Neural cell (in vitro differentiated cells): ENCODE measurements around the gene GRK3. TPM values are rescaled to one million over a fixed set of nuclear protein-coding genes. Genes with fewer than 3 reads are reported as not detected.

Source experiments
- H2AFZ ChIP-seq: fragments of 200-600, 300-800 bp; sonication (generic), shearing (Covaris generic); 2 replicates; pipeline ENCODE4 v1.6.0; 2014; ENCODE audit warnings: low read depth, mild to moderate bottlenecking, antibody characterized with exemption, low read length, moderate library complexity
- H3F3A ChIP-seq: fragments of 200-600 bp; shearing (Covaris generic); 2 replicates; pipeline ENCODE4 v1.6.1; 2016; ENCODE audit warnings: mild to moderate bottlenecking, moderate library complexity, mixed read lengths, antibody characterized with exemption, low read length; ENCODE audit not compliant: insufficient read depth, poor library complexity, severe bottlenecking
- H3K27ac ChIP-seq: fragments of 200-600, 300-800 bp; sonication (generic), shearing (Covaris generic); 2 replicates; pipeline ENCODE4 v1.5.1; 2014; ENCODE audit warnings: mild to moderate bottlenecking, low read length, moderate library complexity
- H3K27me3 ChIP-seq: fragments of 300-800, 200-600 bp; sonication (generic), shearing (Covaris generic); 2 replicates; pipeline ENCODE4 v1.6.0; 2014; ENCODE audit warnings: mild to moderate bottlenecking, low read depth, low read length, moderate library complexity; ENCODE audit not compliant: insufficient read depth
- H3K36me3 ChIP-seq: fragments of 300-800, 200-600 bp; sonication (generic), shearing (Covaris generic); 2 replicates; pipeline ENCODE4 v1.5.1; 2014; ENCODE audit warnings: mild to moderate bottlenecking, antibody characterized with exemption, low read length, moderate library complexity; ENCODE audit not compliant: insufficient read depth
- H3K4me2 ChIP-seq: fragments of 300-800, 200-600 bp; sonication (generic), shearing (Covaris generic); 2 replicates; pipeline ENCODE4 v1.6.0; 2014; ENCODE audit warnings: mild to moderate bottlenecking, low read length
- H3K4me3 ChIP-seq: fragments of 300-800, 200-600 bp; sonication (generic), shearing (Covaris generic); 2 replicates; pipeline ENCODE4 v1.5.1; 2014; ENCODE audit warnings: mild to moderate bottlenecking, low read length, moderate library complexity
- H3K79me2 ChIP-seq: fragments of 200-600 bp; shearing (Covaris generic); replicated peaks from 2 replicates; pipeline ENCODE4 v1.6.0; 2014; ENCODE audit warnings: mild to moderate bottlenecking, low read length, moderate library complexity; ENCODE audit not compliant: insufficient read depth
- H3K9ac ChIP-seq: fragments of 300-800, 200-600 bp; sonication (generic), shearing (Covaris generic); 2 replicates; pipeline ENCODE4 v1.6.1; 2016; ENCODE audit warnings: mild to moderate bottlenecking, low read length, mixed read lengths
- H3K9me2 ChIP-seq: fragments of 200-600 bp; shearing (Covaris generic); 2 replicates; pipeline ENCODE4 v1.6.1; 2016; ENCODE audit warnings: mild to moderate bottlenecking, low read length, mixed read lengths; ENCODE audit not compliant: insufficient read depth
- H3K9me3 ChIP-seq: fragments of 200-600, 300-800 bp; sonication (generic), shearing (Covaris generic); 2 replicates; pipeline ENCODE4 v1.6.1; 2016; ENCODE audit warnings: mild to moderate bottlenecking, mixed run types, low read length, moderate library complexity, mixed read lengths
- H4K20me1 ChIP-seq: fragments of 200-600 bp; shearing (Covaris generic); 2 replicates; pipeline ENCODE4 v1.6.1; 2016; ENCODE audit warnings: mild to moderate bottlenecking, mixed run types; ENCODE audit not compliant: insufficient read depth
- EP300 ChIP-seq: fragments of 450-650 bp; conservative IDR thresholded peaks from 2 replicates; pipeline ENCODE4 v1.6.1; 2014; ENCODE audit warnings: antibody characterized with exemption, mild to moderate bottlenecking, moderate library complexity; ENCODE audit not compliant: poor library complexity, severe bottlenecking
- EZH2 ChIP-seq: fragments of 200-600, 300-800 bp; shearing (Covaris generic), sonication (generic); IDR thresholded peaks from 2 replicates; pipeline ENCODE4 v1.6.1; 2014; ENCODE audit warnings: antibody characterized with exemption, low read length, borderline replicate concordance, mild to moderate bottlenecking; ENCODE audit not compliant: insufficient read depth, poor library complexity, severe bottlenecking
- MXI1 ChIP-seq: fragments of 450-650 bp; conservative IDR thresholded peaks from 2 replicates; pipeline ENCODE4 v1.6.1; 2014; ENCODE audit warnings: antibody characterized with exemption, mild to moderate bottlenecking; ENCODE audit not compliant: poor library complexity, severe bottlenecking
- POLR2AphosphoS5 ChIP-seq: IDR thresholded peaks from 2 replicates; pipeline ENCODE4 v1.6.1; 2012
- RAD21 ChIP-seq: fragments of 450-650 bp; conservative IDR thresholded peaks from 2 replicates; pipeline ENCODE4 v1.6.1; 2014; ENCODE audit warnings: antibody characterized with exemption, mild to moderate bottlenecking, moderate library complexity
- SMC3 ChIP-seq: fragments of 450-650 bp; conservative IDR thresholded peaks from 2 replicates; pipeline ENCODE4 v1.6.1; 2014; ENCODE audit warnings: antibody characterized with exemption, mild to moderate bottlenecking, moderate library complexity; ENCODE audit not compliant: poor library complexity
- TAF1 ChIP-seq: IDR thresholded peaks from 2 replicates; pipeline ENCODE4 v1.6.1; 2012; ENCODE audit warnings: low read depth
- polyA plus RNA-seq: library from polyadenylated mRNA; depleted of rRNA; stranded (reverse); fragments of >200 nt; gene quantifications from 2 replicates; pipeline ENCODE4 v1.2.3, GENCODE V29; 2014
- TF ChIP-seq, protein P1 (sequence below): fragments of 450-650 bp; IDR thresholded peaks from 2 replicates; pipeline ENCODE4 v1.5.1; 2014; ENCODE audit warnings: antibody characterized with exemption, mild to moderate bottlenecking, moderate library complexity; ENCODE audit not compliant: poor library complexity, severe bottlenecking
- TF ChIP-seq, protein P2 (sequence below): IDR thresholded peaks from 2 replicates; pipeline ENCODE4 v1.6.1; 2012; ENCODE audit warnings: borderline replicate concordance

GRK3 gene
- polyA plus RNA-seq, 1 donor from 2014 or later: 9.8 TPM

DNA sequence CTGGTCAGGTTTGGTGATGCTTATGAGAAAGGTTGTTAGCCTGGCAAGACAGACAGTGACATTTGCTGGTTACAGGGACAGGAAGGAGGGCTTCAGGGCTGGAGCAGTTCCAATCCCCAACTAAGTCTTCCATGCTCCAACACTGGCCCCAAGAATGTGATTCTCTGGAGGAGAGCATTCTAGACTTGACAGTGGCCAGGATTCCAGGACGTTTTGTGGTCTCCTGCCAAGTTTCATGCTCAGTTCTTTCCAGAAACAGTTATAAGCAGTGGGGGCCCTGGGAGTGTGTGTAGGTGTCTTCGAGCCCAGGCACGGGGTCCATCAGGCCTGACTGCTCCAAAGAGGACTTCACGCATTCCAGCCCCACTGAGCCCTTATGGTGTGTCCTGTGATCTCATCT is 8.9 kb upstream of the GRK3 start:
- Histone ChIP-seq H3K36me3 (no peaks in the 10 kb centered on the region), H3K9me2 (no peaks in the 10 kb centered on the region), H3K4me2 (no peak overlapping the region), H3K9me3 (no peaks in the 10 kb centered on the region), H3K27ac (no peak overlapping the region), H2AFZ (no peak overlapping the region), H3F3A (no peaks in the 10 kb centered on the region), H3K79me2 (no peaks in the 10 kb centered on the region), H3K9ac (no peak overlapping the region), H4K20me1 (no peaks in the 10 kb centered on the region), H3K27me3 (no peaks in the 10 kb centered on the region), H3K4me3 (no peak overlapping the region)
- TF ChIP-seq RAD21 (no peak), TAF1 (no peak), POLR2AphosphoS5 (no peak), EZH2 (no peak), MXI1 (no peak), EP300 (no peak), SMC3 (no peak)
- TF ChIP-seq, protein P1, sequence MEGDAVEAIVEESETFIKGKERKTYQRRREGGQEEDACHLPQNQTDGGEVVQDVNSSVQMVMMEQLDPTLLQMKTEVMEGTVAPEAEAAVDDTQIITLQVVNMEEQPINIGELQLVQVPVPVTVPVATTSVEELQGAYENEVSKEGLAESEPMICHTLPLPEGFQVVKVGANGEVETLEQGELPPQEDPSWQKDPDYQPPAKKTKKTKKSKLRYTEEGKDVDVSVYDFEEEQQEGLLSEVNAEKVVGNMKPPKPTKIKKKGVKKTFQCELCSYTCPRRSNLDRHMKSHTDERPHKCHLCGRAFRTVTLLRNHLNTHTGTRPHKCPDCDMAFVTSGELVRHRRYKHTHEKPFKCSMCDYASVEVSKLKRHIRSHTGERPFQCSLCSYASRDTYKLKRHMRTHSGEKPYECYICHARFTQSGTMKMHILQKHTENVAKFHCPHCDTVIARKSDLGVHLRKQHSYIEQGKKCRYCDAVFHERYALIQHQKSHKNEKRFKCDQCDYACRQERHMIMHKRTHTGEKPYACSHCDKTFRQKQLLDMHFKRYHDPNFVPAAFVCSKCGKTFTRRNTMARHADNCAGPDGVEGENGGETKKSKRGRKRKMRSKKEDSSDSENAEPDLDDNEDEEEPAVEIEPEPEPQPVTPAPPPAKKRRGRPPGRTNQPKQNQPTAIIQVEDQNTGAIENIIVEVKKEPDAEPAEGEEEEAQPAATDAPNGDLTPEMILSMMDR: no peak
- TF ChIP-seq, protein P2, sequence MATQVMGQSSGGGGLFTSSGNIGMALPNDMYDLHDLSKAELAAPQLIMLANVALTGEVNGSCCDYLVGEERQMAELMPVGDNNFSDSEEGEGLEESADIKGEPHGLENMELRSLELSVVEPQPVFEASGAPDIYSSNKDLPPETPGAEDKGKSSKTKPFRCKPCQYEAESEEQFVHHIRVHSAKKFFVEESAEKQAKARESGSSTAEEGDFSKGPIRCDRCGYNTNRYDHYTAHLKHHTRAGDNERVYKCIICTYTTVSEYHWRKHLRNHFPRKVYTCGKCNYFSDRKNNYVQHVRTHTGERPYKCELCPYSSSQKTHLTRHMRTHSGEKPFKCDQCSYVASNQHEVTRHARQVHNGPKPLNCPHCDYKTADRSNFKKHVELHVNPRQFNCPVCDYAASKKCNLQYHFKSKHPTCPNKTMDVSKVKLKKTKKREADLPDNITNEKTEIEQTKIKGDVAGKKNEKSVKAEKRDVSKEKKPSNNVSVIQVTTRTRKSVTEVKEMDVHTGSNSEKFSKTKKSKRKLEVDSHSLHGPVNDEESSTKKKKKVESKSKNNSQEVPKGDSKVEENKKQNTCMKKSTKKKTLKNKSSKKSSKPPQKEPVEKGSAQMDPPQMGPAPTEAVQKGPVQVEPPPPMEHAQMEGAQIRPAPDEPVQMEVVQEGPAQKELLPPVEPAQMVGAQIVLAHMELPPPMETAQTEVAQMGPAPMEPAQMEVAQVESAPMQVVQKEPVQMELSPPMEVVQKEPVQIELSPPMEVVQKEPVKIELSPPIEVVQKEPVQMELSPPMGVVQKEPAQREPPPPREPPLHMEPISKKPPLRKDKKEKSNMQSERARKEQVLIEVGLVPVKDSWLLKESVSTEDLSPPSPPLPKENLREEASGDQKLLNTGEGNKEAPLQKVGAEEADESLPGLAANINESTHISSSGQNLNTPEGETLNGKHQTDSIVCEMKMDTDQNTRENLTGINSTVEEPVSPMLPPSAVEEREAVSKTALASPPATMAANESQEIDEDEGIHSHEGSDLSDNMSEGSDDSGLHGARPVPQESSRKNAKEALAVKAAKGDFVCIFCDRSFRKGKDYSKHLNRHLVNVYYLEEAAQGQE: no peak

DNA sequence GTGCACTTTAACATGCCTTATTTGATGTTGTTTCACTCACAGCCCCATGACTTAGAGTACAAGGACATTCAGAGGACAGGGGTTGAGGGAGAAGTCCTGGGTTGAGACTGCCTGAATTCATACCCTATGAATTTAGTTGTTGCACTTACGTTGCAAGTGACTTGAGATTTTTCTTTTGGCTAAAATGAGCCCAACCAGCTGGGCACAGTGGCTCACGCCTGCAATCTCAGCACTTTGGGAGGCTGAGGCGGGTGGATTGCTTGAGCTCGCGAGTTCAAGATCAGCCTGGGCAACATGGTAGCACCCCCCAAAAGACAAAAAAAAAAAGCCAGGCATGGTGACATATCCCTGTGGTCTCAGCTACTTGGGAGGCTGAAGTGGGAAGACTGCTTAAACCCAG is 7.3 kb upstream of the GRK3 start:
- H3K9me3 ChIP-seq: no peaks in the 10 kb centered on the region
- TF ChIP-seq EZH2 (no peak), EP300 (no peak), POLR2AphosphoS5 (no peak), TAF1 (no peak), RAD21 (no peak)
- TF ChIP-seq, protein P1: no peak
- H3K4me3 ChIP-seq: no peak overlapping the region
- H3K9me2 ChIP-seq: no peaks in the 10 kb centered on the region
- H3K36me3 ChIP-seq: no peaks in the 10 kb centered on the region
- no peaks in the 10 kb centered on the region for H3K79me2 ChIP-seq
- no peak overlapping the region for H3K4me2 ChIP-seq
- H3K27ac ChIP-seq: no peak overlapping the region
- no peak overlapping the region for H2AFZ ChIP-seq
- no peaks in the 10 kb centered on the region for H4K20me1 ChIP-seq
- no peak overlapping the region for H3K9ac ChIP-seq
- no peaks in the 10 kb centered on the region for H3K27me3 ChIP-seq
- no peaks in the 10 kb centered on the region for H3F3A ChIP-seq
